Right lobe of liver (tissue), 4 donors: Measurements from ENCODE around the gene MAP1LC3C.

Experiments used
- CTCF ChIP-seq, 4 donors: fragments of 200-600 bp in 3 of 4; fragments of 450-650 bp in 1 of 4; IDR thresholded peaks; one replicate each; pipeline versions ENCODE4 v1.5.1 to v1.8.0; 2016 to 2022; ENCODE audit warnings: antibody characterized with exemption in 4 of 4, mild to moderate bottlenecking in 2 of 4
- POLR2A ChIP-seq: fragments of 450-650 bp; IDR thresholded peaks from one replicate; pipeline ENCODE4 v1.6.1; 2017; ENCODE audit warnings: antibody characterized with exemption, mild to moderate bottlenecking
- donor health status: DM: no; HTN: no; CAD: no.
- donor health status: DM: no; HTN: no; CAD: no.
- donor health status: DM: no; HTN: yes; CAD: no.

- TF ChIP-seq CTCF (IDR thresholded peaks at IDR 0.05) = no peak
- TF ChIP-seq POLR2A = no peak
Measured at GRCh38 chr1:242043165-242043564, 44.3 kb upstream of the MAP1LC3C start.
